Measurements from ENCODE around the gene IL6ST. TPM values are rescaled to one million over a fixed set of nuclear protein-coding genes. Genes with fewer than 3 reads are reported as not detected.
"Not testable (repeated sequence)": the region's sequence is repeated elsewhere in the genome, so short reads cannot be mapped to it uniquely, and the experiment has no call there.

Gene IL6ST
- total RNA-seq, 1 donor from 2014 or later, result 40.8 TPM

- FAIRE-seq, result no peak
- no peak for DNase-seq (ENCODE audit: low spot score in 2 of 2)
Measured at GRCh38 chr5:55973296-55973695, 21.5 kb downstream of the IL6ST start.

- no peak for FAIRE-seq
Measured at GRCh38 chr5:55969956-55970355, 24.8 kb downstream of the IL6ST start.

GRCh38 chr5:55966284-55966683, 28.5 kb downstream of the IL6ST start:
- DNase-seq (ENCODE audit: low spot score in 2 of 2) (no peak), FAIRE-seq (no peak)

More at GRCh38 chr5:55969956-55970355, 24.8 kb downstream of the IL6ST start:
- no peak for DNase-seq (ENCODE audit: low spot score in 2 of 2)

GRCh38 chr5:55965525-55965924, 29.2 kb downstream of the IL6ST start:
- FAIRE-seq (no peak), DNase-seq (ENCODE audit: low spot score in 2 of 2) (no peak)

GRCh38 chr5:55960779-55961178, 34.0 kb downstream of the IL6ST start:
- FAIRE-seq, result no peak
- no peak for DNase-seq (ENCODE audit: low spot score in 2 of 2)

GRCh38 chr5:55959208-55959607, 35.6 kb downstream of the IL6ST start:
- FAIRE-seq (no peak), DNase-seq (ENCODE audit: low spot score in 2 of 2) (no peak)

- not testable (repeated sequence) for FAIRE-seq; DNase-seq (ENCODE audit: low spot score in 2 of 2)
Measured at GRCh38 chr5:55941154-55941553, 53.6 kb downstream of the IL6ST start.

GRCh38 chr5:55937598-55937997, 57.2 kb downstream of the IL6ST start:
- not testable (repeated sequence) for DNase-seq (ENCODE audit: low spot score in 2 of 2)
- peak; percentile 52 for FAIRE-seq

GRCh38 chr5:55936100-55936693, 58.6 kb downstream of the IL6ST start:
- DNase-seq (ENCODE audit: low spot score in 2 of 2) (peak; percentile 53 to 64), FAIRE-seq (peak; percentile 76)

- no peak for DNase-seq (ENCODE audit: low spot score in 2 of 2)
- FAIRE-seq, result no peak
Measured at GRCh38 chr5:55935371-55935770, 59.4 kb downstream of the IL6ST start.

- FAIRE-seq, result no peak
Measured at GRCh38 chr5:55934720-55935119, 60.0 kb downstream of the IL6ST start.

GRCh38 chr5:55934115-55934613, 60.6 kb downstream of the IL6ST start:
- FAIRE-seq (no peak), DNase-seq (ENCODE audit: low spot score in 2 of 2) (no peak)

More at GRCh38 chr5:55934720-55935119, 60.0 kb downstream of the IL6ST start:
- DNase-seq (ENCODE audit: low spot score in 2 of 2), result no peak

- DNase-seq (ENCODE audit: low spot score in 2 of 2) (no peak), FAIRE-seq (no peak)
Measured at GRCh38 chr5:55933377-55934114, 61.2 kb downstream of the IL6ST start.

GRCh38 chr5:55932700-55933099, 62.1 kb downstream of the IL6ST start:
- FAIRE-seq, result no peak
- no peak for DNase-seq (ENCODE audit: low spot score in 2 of 2)

GRCh38 chr5:55929020-55929799, 65.6 kb downstream of the IL6ST start:
- no peak for FAIRE-seq
- DNase-seq (ENCODE audit: low spot score in 2 of 2), result no peak

GRCh38 chr5:55927861-55928655, 66.7 kb downstream of the IL6ST start:
- FAIRE-seq (no peak), DNase-seq (ENCODE audit: low spot score in 2 of 2) (no peak)

GRCh38 chr5:55926476-55926875, 68.3 kb downstream of the IL6ST start:
- DNase-seq (ENCODE audit: low spot score in 2 of 2) (no peak), FAIRE-seq (no peak)

GRCh38 chr5:55925712-55926111, 69.1 kb downstream of the IL6ST start:
- no peak for DNase-seq (ENCODE audit: low spot score in 2 of 2)
- FAIRE-seq, result no peak

GRCh38 chr5:55925181-55925580, 69.6 kb downstream of the IL6ST start:
- DNase-seq (ENCODE audit: low spot score in 2 of 2) (no peak), FAIRE-seq (no peak)

GRCh38 chr5:55924744-55925143, 70.0 kb downstream of the IL6ST start:
- FAIRE-seq (no peak), DNase-seq (ENCODE audit: low spot score in 2 of 2) (no peak)

All from frontal cortex (tissue), 4 donors.